Measurements from ENCODE around the gene RLBP1.

DNA sequence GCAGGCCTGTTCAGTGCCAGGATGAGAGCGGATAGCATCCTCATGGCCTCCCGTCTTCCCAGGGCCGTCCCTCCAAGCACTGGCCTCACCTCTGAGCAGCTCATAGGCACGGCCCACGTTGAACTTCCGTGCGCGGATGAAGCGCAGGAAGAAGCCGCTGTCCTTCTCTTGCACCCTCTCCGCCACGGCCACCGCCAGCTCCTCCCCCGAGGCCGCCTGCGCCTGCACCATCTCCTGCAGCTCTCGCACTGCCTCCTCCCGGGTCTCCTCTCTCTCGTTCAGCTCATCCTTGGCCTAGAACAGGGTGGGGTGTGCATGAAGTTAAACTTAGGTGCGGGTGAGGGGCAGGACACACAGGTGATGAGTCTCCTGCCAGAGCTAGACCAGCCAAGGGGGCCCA, 4.3 kb downstream of the RLBP1 start:
- TF ChIP-seq, protein P1, sequence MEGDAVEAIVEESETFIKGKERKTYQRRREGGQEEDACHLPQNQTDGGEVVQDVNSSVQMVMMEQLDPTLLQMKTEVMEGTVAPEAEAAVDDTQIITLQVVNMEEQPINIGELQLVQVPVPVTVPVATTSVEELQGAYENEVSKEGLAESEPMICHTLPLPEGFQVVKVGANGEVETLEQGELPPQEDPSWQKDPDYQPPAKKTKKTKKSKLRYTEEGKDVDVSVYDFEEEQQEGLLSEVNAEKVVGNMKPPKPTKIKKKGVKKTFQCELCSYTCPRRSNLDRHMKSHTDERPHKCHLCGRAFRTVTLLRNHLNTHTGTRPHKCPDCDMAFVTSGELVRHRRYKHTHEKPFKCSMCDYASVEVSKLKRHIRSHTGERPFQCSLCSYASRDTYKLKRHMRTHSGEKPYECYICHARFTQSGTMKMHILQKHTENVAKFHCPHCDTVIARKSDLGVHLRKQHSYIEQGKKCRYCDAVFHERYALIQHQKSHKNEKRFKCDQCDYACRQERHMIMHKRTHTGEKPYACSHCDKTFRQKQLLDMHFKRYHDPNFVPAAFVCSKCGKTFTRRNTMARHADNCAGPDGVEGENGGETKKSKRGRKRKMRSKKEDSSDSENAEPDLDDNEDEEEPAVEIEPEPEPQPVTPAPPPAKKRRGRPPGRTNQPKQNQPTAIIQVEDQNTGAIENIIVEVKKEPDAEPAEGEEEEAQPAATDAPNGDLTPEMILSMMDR (IDR thresholded peaks at IDR 0.05 in 2 of 3, conservative IDR thresholded peaks at IDR 0.05 in 1 of 3; ENCODE audit: insufficient read depth in 2 of 3, low read depth in 1 of 3, low read length in 3 of 3), result no peak
- TF ChIP-seq TCF7 (IDR thresholded peaks at IDR 0.05; ENCODE audit: borderline replicate concordance) (no peak), HDAC6 (IDR thresholded peaks at IDR 0.05; ENCODE audit: low read depth, low read length) (no peak), CBX8 (IDR thresholded peaks at IDR 0.05; ENCODE audit: borderline replicate concordance, extremely low read depth, low read depth, low read length, poor library complexity, severe bottlenecking) (no peak), POLR2G (IDR thresholded peaks at IDR 0.05; ENCODE audit: low read depth, low read length) (no peak), EGR1 (conservative IDR thresholded peaks at IDR 0.05) (no peak), BDP1 (IDR thresholded peaks at IDR 0.05; ENCODE audit: insufficient read depth, insufficient read length) (no peak), POLR2AphosphoS5 (IDR thresholded peaks at IDR 0.05; ENCODE audit: control insufficient read depth, insufficient read depth, low read depth, low read length) (no peak), POLR2AphosphoS2 (IDR thresholded peaks at IDR 0.05; ENCODE audit: low read length) (no peak), RBFOX2 (IDR thresholded peaks at IDR 0.05; ENCODE audit: low read depth, low read length) (no peak), ZNF217 (CRISPR knock-in tag; IDR thresholded peaks at IDR 0.05) (no peak), SP1 (CRISPR knock-in tag; IDR thresholded peaks at IDR 0.05) (no peak)
- TF ChIP-seq, protein P2, sequence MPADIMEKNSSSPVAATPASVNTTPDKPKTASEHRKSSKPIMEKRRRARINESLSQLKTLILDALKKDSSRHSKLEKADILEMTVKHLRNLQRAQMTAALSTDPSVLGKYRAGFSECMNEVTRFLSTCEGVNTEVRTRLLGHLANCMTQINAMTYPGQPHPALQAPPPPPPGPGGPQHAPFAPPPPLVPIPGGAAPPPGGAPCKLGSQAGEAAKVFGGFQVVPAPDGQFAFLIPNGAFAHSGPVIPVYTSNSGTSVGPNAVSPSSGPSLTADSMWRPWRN (IDR thresholded peaks at IDR 0.05; ENCODE audit: low read depth), result no peak
- TF ChIP-seq, protein P3, sequence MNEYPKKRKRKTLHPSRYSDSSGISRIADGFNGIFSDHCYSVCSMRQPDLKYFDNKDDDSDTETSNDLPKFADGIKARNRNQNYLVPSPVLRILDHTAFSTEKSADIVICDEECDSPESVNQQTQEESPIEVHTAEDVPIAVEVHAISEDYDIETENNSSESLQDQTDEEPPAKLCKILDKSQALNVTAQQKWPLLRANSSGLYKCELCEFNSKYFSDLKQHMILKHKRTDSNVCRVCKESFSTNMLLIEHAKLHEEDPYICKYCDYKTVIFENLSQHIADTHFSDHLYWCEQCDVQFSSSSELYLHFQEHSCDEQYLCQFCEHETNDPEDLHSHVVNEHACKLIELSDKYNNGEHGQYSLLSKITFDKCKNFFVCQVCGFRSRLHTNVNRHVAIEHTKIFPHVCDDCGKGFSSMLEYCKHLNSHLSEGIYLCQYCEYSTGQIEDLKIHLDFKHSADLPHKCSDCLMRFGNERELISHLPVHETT (CRISPR knock-in tag; conservative IDR thresholded peaks at IDR 0.05 in 1 of 2, IDR thresholded peaks at IDR 0.05 in 1 of 2), result no peak

Data from K562 (cell line).